DND-41 (cell line): ENCODE measurements around the gene WDR17.

Experiments used
- EZH2 ChIP-seq: IDR thresholded peaks from 3 replicates; pipeline ENCODE4 v1.6.1; 2012; ENCODE audit warnings: borderline replicate concordance, low read depth, mild to moderate bottlenecking, moderate library complexity, low read length, inconsistent platforms; ENCODE audit not compliant: severe bottlenecking
- TF ChIP-seq, protein P1 (sequence below): IDR thresholded peaks from 2 replicates; pipeline ENCODE4 v1.5.1; 2012; ENCODE audit warnings: borderline replicate concordance, low read length, moderate library complexity, mild to moderate bottlenecking; ENCODE audit not compliant: poor library complexity, severe bottlenecking; ENCODE audit errors: extremely low read depth

DNA sequence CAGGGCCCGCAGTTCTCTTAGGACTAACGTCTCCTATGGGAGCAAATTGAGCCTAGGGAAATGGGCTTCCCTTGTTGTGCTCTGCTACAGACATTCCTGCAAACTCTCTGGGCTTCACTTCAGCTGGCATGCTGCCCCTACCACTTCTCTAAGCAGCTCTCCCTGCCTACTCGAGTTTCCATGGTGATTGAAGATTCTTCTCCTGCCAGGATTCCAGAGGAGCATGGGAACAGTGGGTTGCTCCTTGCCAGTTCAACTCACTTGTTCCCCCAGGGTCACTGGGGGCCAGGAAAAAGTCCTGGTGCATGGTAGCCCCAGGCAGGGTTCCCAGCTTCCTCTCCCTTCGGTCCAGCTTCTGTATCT is 21.1 kb upstream of the WDR17 start:
- TF ChIP-seq, protein P1, sequence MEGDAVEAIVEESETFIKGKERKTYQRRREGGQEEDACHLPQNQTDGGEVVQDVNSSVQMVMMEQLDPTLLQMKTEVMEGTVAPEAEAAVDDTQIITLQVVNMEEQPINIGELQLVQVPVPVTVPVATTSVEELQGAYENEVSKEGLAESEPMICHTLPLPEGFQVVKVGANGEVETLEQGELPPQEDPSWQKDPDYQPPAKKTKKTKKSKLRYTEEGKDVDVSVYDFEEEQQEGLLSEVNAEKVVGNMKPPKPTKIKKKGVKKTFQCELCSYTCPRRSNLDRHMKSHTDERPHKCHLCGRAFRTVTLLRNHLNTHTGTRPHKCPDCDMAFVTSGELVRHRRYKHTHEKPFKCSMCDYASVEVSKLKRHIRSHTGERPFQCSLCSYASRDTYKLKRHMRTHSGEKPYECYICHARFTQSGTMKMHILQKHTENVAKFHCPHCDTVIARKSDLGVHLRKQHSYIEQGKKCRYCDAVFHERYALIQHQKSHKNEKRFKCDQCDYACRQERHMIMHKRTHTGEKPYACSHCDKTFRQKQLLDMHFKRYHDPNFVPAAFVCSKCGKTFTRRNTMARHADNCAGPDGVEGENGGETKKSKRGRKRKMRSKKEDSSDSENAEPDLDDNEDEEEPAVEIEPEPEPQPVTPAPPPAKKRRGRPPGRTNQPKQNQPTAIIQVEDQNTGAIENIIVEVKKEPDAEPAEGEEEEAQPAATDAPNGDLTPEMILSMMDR, result no peak
- TF ChIP-seq EZH2, result no peak
